Body of pancreas (tissue), 4 donors: ENCODE results near the gene TRAPPC11. TPM values are rescaled to one million over a fixed set of nuclear protein-coding genes. Genes with fewer than 3 reads are reported as not detected.

Experiments
- ATAC-seq: fragments of 150-250 bp; one replicate; pipeline ENCODE4 v1.9.1; 2016
- DNase-seq, 4 donors: peaks; one replicate each; pipeline ENCODE4 v3.0.0-alpha.2; 2019
- H3K27ac ChIP-seq, 4 donors: fragments of 200-600 bp; sonication (generic); 1 replicate in 3 of 4; 2 replicates in 1 of 4; pipeline versions ENCODE4 v1.5.1 to v1.6.1; 2016 to 2019; ENCODE audit warnings: mild to moderate bottlenecking in 1 of 4, mixed read lengths in 1 of 4, moderate library complexity in 1 of 4
- H3K27me3 ChIP-seq, 2 donors: fragments of 200-600 bp; sonication (generic); one replicate each; pipeline ENCODE4 v1.6.0; 2016; ENCODE audit warnings: mild to moderate bottlenecking in 1 of 2
- H3K36me3 ChIP-seq, 2 donors: fragments of 200-600 bp; sonication (generic); replicated peaks in 1 of 2; 2 replicates each; pipeline ENCODE4 v1.5.1; 2016; ENCODE audit warnings: low read depth in 2 of 2; ENCODE audit not compliant: insufficient read depth in 1 of 2
- H3K4me1 ChIP-seq: fragments of 200-600 bp; sonication (generic); one replicate; pipeline ENCODE4 v1.6.0; 2016
- H3K4me3 ChIP-seq, 2 donors: fragments of 200-600 bp; sonication (generic); 1 replicate in 1 of 2; 2 replicates in 1 of 2; pipeline ENCODE4 v1.5.1; 2016 to 2019
- H3K9me3 ChIP-seq, 3 donors: fragments of 200-600 bp; sonication (generic); 1 replicate in 2 of 3; 2 replicates in 1 of 3; pipeline ENCODE4 v1.5.1; 2016
- POLR2A ChIP-seq, 3 donors: fragments of 450-650 bp; IDR thresholded peaks; one replicate each; pipeline ENCODE4 v1.6.1; 2016; ENCODE audit warnings: antibody characterized with exemption in 3 of 3, mild to moderate bottlenecking in 2 of 3
- WGBS, 2 donors: methylation state at CpG; one replicate each; pipeline ENCODE4 v1.1.5; 2017; 5-methylcytosine and 5-hydroxymethylcytosine counted together
- intact Hi-C: fragments of 100-400 bp; cut with DNase I; formaldehyde crosslinking; loops from one replicate; pipeline ENCODE4 v1.15.1; 2023
- total RNA-seq, 2 donors: library from RNA; depleted of rRNA; stranded (reverse); fragments of >200 nt; gene quantifications; one replicate each; pipeline ENCODE4 v1.1.0, GENCODE V29; 2016
- TF ChIP-seq, protein P1 (sequence below), 7 experiments: fragments of 450-650 bp in 4 of 7; fragments of 200-600 bp in 3 of 7; sonication (generic) in 3 of 7; IDR thresholded peaks; one replicate each; pipeline ENCODE4 v1.5.1; 2016 to 2019; ENCODE audit warnings: antibody characterized with exemption in 7 of 7

Gene TRAPPC11
- total RNA-seq, 2 donors from 2014 or later, result 22.6 to 107 TPM

DNA sequence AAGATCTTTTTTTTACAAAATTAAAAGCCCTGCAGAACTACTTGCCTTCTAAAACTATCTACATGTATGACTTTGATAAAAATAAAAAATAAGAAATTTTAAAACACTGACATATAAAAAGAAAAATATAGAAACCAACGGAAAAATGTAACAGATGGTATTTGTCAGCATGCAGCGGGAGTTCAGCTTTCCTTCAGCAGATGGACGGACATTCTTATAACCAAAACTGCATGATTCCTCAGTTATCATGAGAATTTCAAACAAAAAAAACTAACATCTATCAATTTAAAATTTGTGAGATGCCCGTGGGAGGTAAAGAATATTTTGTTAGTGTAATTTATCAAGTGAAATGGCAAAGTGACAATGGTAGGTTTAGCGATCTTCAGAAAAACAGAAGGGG, 23.4 kb upstream of the TRAPPC11 start:
- peak overlapping the region in 1 of 4 donors; percentile 68 for H3K27ac ChIP-seq
- TF ChIP-seq, protein P1, sequence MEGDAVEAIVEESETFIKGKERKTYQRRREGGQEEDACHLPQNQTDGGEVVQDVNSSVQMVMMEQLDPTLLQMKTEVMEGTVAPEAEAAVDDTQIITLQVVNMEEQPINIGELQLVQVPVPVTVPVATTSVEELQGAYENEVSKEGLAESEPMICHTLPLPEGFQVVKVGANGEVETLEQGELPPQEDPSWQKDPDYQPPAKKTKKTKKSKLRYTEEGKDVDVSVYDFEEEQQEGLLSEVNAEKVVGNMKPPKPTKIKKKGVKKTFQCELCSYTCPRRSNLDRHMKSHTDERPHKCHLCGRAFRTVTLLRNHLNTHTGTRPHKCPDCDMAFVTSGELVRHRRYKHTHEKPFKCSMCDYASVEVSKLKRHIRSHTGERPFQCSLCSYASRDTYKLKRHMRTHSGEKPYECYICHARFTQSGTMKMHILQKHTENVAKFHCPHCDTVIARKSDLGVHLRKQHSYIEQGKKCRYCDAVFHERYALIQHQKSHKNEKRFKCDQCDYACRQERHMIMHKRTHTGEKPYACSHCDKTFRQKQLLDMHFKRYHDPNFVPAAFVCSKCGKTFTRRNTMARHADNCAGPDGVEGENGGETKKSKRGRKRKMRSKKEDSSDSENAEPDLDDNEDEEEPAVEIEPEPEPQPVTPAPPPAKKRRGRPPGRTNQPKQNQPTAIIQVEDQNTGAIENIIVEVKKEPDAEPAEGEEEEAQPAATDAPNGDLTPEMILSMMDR (IDR thresholded peaks at IDR 0.05), result no peak
- TF ChIP-seq POLR2A (IDR thresholded peaks at IDR 0.05), result no peak
- no peak overlapping the region for H3K4me3 ChIP-seq
- DNase-seq (no peak), ATAC-seq (no peak)
- intact Hi-C loops, result no loop called here
- no peaks in the 10 kb centered on the region for H3K27me3 ChIP-seq
- no peaks in the 10 kb centered on the region for H3K36me3 ChIP-seq
- peaks cover 33% of the 10 kb centered on the region for H3K4me1 ChIP-seq
- H3K9me3 ChIP-seq, result no peaks in the 10 kb centered on the region
- WGBS, 2 donors, result 84 to 85% methylated on average over 5 of the region's 5 CpGs

- peaks cover 29% of the 10 kb centered on the region for H3K4me1 ChIP-seq
- H3K9me3 ChIP-seq, result no peaks in the 10 kb centered on the region
- DNase-seq (peak; percentile 25 to 39 (median 35)), ATAC-seq (peak; percentile 76)
- H3K36me3 ChIP-seq, result no peaks in the 10 kb centered on the region
- peak overlapping the region; percentile 68 to 80 (median 74) for H3K27ac ChIP-seq
- intact Hi-C loops, result no loop called here
- no peaks in the 10 kb centered on the region for H3K27me3 ChIP-seq
- H3K4me3 ChIP-seq, result no peak overlapping the region
- WGBS, 2 donors, result 22 to 24% methylated on average over 8 of the region's 8 CpGs
- TF ChIP-seq POLR2A (IDR thresholded peaks at IDR 0.05), result no peak
- TF ChIP-seq, protein P1 (IDR thresholded peaks at IDR 0.05), result no peak
Observed at GRCh38 chr4:183636503-183636902, 22.6 kb upstream of the TRAPPC11 start.

- 4 to 10% methylated on average over 5 of the region's 5 CpGs for WGBS, 2 donors
- no peak overlapping the region for H3K4me3 ChIP-seq
- H3K27ac ChIP-seq, result peak overlapping the region; percentile 68 to 80 (median 74)
- intact Hi-C loops, result no loop called here
- ATAC-seq (peak; percentile 80), DNase-seq (peak; percentile 41 to 59 (median 56))
- no peaks in the 10 kb centered on the region for H3K36me3 ChIP-seq
- H3K4me1 ChIP-seq, result peaks cover 25% of the 10 kb centered on the region
- TF ChIP-seq, protein P1 (IDR thresholded peaks at IDR 0.05), result no peak
- peak in 2 of 3 donors; percentile 9 to 38 for TF ChIP-seq POLR2A (IDR thresholded peaks at IDR 0.05)
- H3K27me3 ChIP-seq, result no peaks in the 10 kb centered on the region
- no peaks in the 10 kb centered on the region for H3K9me3 ChIP-seq
Observed at GRCh38 chr4:183636923-183637322, 22.2 kb upstream of the TRAPPC11 start.

- no peaks in the 10 kb centered on the region for H3K27me3 ChIP-seq
- intact Hi-C loops, result no loop called here
- no peak overlapping the region for H3K4me3 ChIP-seq
- 16 to 33% methylated on average over 3 of the region's 3 CpGs for WGBS, 2 donors
- peak overlapping the region; percentile 68 to 80 (median 74) for H3K27ac ChIP-seq
- TF ChIP-seq POLR2A (IDR thresholded peaks at IDR 0.05), result no peak
- TF ChIP-seq, protein P1 (IDR thresholded peaks at IDR 0.05), result no peak
- peaks cover 21% of the 10 kb centered on the region for H3K4me1 ChIP-seq
- ATAC-seq, result peak; percentile 64
- no peaks in the 10 kb centered on the region for H3K36me3 ChIP-seq
- no peak for DNase-seq
- H3K9me3 ChIP-seq, result no peaks in the 10 kb centered on the region
Observed at GRCh38 chr4:183637461-183637860, 21.6 kb upstream of the TRAPPC11 start.

DNA sequence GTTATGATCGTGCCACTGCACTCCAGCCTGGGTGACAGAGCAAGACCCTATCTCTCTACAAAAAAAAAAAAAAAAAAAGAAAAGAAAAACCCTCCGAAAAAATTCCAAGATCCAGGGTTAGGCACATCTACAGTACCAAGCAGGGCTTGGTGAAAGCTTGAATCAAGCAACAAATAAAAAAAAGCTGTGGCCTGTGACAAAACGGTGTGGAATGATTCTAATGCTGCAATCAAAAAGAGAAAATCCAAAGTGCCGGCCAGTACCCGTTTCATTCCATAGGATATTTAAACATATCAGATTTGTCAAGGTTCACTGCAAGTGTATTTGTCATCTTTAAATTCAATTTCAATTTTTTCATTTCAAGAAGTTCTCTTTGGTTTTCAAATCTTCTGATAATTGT, 20.7 kb upstream of the TRAPPC11 start:
- intact Hi-C loops, result no loop called here
- Histone ChIP-seq H3K27ac (no peak overlapping the region), H3K36me3 (no peaks in the 10 kb centered on the region), H3K4me1 (peaks cover 21% of the 10 kb centered on the region), H3K27me3 (no peaks in the 10 kb centered on the region), H3K9me3 (no peaks in the 10 kb centered on the region), H3K4me3 (no peak overlapping the region)
- no peak for ATAC-seq
- 72 to 77% methylated on average over 4 to 5 of the region's 5 CpGs for WGBS, 2 donors
- TF ChIP-seq, protein P1 (IDR thresholded peaks at IDR 0.05), result no peak
- DNase-seq, result no peak
